Smooth muscle cell of the umbilical artery (primary cell): ENCODE results near the gene NOL11. TPM values are rescaled to one million over a fixed set of nuclear protein-coding genes. Genes with fewer than 3 reads are reported as not detected.

Source experiments
- total RNA-seq: library from RNA; depleted of rRNA; stranded (reverse); fragments of >200 nt; gene quantifications from 2 replicates; pipeline ENCODE4 v1.2.3, GENCODE V29; 2014

The NOL11 gene
- total RNA-seq: 31.8 and 48.5 TPM in 2 replicates

DNA sequence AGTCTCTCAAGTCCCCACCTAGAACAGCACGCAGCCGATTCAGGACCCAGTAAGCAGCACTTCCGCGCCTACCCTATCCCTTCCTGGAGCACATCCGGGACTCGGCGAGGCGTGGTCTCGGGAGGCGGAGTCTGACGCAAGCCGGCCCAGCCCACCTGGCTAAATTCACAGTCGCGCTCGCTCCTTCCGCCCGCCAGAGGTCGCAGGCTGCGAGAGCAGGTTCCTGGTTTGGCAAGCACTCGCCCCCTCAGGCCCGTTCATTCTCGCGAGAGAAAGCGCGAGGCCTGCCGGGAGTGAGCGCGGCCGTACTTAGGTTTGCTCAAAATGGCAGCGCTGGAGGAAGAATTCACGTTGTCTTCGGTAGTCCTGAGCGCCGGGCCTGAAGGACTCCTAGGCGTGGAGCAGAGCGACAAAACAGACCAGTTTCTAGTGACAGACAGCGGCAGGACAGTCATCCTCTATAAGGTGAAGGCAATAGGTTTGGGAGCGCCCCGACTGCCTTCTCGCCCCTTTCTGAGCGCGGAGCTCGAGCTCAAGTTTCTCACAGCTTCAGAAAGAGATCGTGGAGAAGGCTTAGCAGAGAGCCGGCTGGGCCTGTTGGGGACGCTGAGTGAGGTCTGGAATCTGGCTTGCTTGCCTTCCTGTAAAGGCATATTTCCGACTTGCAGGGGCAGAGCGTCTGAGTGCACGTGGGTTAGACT is at the start of gene NOL11:
Gene NOL11 (plus strand): TSS at position 313 of the 701 bp plus-strand sequence. CDS start 12 bp downstream, at position 325.

Other genes starting within 250 kb of the NOL11 start
- gene BPTF, start 107.6 kb downstream of the NOL11 start, total RNA-seq: 38.9 and 66.9 TPM in 2 replicates